ENCODE measurements around the gene CDCA7L.

CDCA7L gene, protein sequence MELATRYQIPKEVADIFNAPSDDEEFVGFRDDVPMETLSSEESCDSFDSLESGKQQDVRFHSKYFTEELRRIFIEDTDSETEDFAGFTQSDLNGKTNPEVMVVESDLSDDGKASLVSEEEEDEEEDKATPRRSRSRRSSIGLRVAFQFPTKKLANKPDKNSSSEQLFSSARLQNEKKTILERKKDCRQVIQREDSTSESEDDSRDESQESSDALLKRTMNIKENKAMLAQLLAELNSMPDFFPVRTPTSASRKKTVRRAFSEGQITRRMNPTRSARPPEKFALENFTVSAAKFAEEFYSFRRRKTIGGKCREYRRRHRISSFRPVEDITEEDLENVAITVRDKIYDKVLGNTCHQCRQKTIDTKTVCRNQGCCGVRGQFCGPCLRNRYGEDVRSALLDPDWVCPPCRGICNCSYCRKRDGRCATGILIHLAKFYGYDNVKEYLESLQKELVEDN
- long read RNA-seq, donor 1, partial matches to known transcripts = 34 of 43 reads
- long read RNA-seq, donor 1, other reads (novel, unspliced or antisense) = 5 of 43 reads
- long read RNA-seq, donor 2, partial matches to known transcripts = 0 of 3 reads
- long read RNA-seq, donor 2, other reads (novel, unspliced or antisense) = 0 of 3 reads
- long read RNA-seq, donor 3, partial matches to known transcripts = 0 of 3 reads
- long read RNA-seq, donor 3, other reads (novel, unspliced or antisense) = 0 of 3 reads
- long read RNA-seq, donor 4, partial matches to known transcripts = 0 of 6 reads
- long read RNA-seq, donor 4, other reads (novel, unspliced or antisense) = 0 of 6 reads
- long read RNA-seq, donor 5, partial matches to known transcripts = 0 of 15 reads
- long read RNA-seq, donor 5, other reads (novel, unspliced or antisense) = 9 of 15 reads
- long read RNA-seq, donor 6, partial matches to known transcripts = 0 of 4 reads
- long read RNA-seq, donor 6, other reads (novel, unspliced or antisense) = 0 of 4 reads
- long read RNA-seq, donor 7, transcript CDCA7L-203 (10 exons, 3,066 nt) = major isoform, 8 of 20 reads
- long read RNA-seq, donor 7, partial matches to known transcripts = 0 of 20 reads
- long read RNA-seq, donor 7, other reads (novel, unspliced or antisense) = 8 of 20 reads
- long read RNA-seq, donor 8, partial matches to known transcripts = 0 of 10 reads
- long read RNA-seq, donor 8, other reads (novel, unspliced or antisense) = 6 of 10 reads

DNA sequence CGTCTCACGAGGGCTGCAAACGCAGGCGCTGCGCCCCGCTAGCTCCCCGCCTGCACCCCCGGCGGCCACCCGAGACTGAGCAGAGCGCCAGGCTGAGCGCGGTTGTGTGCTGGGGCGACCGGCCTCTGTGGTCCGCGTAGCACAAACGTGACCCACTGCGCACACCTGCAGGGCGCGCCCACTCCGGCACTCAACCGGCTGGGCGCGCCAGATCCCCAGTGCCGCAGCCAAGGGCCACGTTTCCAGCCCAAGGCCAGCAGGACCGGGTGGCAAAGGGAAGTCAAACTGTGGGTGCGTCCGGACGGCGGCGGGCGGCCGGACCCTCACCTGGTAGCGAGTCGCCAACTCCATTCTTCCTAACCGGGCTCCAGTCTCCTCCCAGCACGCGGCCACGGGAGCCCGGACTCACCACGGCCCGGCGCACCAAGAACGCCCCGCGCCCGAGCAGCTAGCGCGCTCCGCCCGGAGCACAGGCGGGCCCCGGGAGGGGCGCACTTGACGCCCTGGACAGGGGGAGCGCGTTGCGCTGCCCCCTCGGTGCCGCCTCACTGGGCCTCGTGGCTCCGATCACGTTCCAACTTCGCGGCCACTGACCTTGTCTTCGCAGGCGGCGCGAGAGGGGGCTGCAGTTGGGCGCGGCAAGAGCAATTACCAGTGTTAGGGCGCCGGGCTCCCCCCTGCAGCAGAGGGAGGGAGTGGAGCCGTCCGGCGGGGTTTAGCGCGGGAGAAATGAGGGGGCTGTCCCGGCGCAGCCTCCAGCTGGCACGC, at the start of gene CDCA7L:
Gene CDCA7L, minus strand, starts transcription at position 446 of the 768 bp plus-strand sequence. Its CDS starts 95 bp downstream, at position 351.
- peak; percentile 98 for DNase-seq

DNA sequence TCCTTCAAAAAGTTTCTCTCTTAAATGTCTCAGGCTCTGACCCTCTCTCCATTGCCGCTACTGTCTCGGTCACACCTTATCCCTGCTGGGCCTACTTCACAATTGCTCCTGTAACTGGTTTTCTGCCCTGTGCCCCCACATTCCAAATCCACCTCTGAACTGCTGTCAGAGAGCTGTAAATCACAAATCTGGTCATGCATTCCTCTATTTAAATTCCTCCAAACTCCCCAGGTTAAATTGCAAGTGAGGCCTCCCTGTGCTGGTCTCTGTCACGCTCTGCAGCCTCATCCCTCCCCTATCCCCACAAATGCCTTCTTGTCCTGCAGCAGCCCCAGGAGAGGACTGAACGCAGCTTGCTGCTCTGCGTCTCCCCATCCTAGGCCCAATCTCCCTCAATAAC, 40.4 kb upstream of the CDCA7L start:
- peak; percentile 39 for DNase-seq

DNA sequence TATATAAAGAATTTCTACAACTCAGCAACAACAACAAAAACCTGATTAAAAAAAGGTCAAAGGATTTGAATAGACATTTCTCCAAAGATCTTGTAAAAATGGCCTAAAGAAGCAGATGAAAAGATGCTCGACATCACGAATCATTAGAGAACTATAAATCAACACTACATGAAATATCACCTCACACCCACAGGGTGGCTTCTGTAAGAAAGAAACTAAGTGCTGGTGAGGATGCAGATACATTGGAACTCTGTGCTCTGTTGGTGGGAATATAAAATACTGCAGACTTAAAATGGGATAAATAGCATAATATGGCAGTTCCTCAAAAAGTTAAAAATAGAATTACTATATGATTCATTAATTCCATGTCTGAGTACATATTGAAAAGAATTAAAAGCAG, 38.3 kb upstream of the CDCA7L start:
- DNase-seq = no peak

DNA sequence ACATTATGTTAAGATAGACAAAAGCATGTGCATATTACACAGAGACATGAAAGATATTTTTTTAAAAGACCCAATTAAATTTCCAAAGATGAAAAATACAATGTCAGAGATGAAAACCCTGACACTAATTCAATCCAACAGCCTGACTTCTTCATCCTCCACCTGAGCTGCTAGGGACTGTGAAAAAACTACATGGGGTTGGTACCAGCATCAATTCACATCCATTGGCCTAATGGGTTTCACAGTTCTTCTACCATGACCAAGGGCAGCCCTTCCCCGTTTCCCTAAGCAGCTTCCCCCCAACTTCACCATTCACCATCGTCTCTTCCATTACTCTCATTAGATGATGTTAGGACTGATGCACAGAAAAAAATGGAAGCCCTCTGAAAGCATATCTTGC, 37.4 kb upstream of the CDCA7L start:
- no peak for DNase-seq

DNA sequence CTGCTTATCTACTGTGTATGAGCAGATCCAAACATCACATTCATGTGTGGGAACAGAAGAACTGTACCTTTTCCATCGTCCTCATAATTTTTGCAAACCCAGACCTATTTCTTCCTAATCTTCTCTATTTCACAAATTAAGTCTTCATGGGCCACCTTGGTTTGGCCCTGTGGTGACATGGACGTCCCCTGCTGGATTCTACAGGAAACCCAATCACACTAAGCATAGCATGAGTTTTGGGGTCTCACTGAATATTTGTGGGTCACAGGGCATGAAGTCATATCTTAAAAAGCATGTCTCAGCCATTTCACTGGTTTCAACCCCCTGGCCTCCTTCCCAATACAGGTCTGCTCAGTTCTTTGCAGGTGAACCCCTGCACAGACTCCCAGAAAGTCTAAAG, 35.8 kb upstream of the CDCA7L start:
- no peak for DNase-seq

DNA sequence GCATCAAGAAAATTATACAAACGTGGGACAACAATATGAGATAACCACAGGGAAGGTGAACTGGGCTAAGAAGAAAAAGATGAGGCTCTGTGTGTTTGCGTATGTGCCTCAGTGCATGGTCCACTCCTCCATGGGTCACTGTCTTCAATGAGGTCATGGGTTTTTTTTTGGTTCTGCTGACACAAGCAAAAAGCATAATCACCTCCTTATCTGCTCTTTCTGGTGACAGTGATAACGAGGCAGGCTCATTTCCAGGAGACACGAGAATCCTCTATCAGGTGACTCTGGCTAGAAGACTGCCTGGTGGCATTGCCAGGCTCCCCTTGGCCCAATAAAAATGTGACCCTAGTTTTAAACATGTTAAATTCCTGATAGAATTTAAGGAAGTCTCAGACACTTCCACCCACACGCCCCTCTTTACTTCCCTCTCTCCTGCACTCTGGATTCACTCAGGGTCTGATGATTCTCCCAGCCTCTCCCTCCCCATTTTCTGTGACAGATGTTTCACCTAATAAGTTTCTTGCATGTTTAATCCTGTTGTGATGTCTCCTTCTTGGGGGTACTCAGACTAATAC, 35.3 kb upstream of the CDCA7L start:
- DNase-seq = no peak

DNA sequence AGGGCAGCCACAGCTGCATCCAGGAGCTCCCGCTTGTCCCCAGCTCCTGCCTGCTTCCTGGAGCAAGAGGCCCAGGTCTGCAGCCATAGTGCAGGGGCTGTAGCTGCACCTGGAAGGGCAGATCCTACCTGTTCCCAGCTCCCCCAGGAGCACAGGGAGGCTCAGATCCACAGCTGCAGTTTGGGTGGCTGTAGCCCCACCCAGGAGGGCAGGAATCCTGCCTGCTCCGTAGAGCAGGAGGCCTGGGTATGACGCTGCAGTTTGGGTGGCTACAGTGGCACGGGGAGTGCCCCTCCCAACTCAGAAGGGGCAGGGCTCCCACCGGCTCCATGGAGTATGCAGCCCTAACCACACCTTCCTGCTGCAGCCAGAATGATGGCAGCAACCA, 26.7 kb upstream of the CDCA7L start:
- DNase-seq = no peak

DNA sequence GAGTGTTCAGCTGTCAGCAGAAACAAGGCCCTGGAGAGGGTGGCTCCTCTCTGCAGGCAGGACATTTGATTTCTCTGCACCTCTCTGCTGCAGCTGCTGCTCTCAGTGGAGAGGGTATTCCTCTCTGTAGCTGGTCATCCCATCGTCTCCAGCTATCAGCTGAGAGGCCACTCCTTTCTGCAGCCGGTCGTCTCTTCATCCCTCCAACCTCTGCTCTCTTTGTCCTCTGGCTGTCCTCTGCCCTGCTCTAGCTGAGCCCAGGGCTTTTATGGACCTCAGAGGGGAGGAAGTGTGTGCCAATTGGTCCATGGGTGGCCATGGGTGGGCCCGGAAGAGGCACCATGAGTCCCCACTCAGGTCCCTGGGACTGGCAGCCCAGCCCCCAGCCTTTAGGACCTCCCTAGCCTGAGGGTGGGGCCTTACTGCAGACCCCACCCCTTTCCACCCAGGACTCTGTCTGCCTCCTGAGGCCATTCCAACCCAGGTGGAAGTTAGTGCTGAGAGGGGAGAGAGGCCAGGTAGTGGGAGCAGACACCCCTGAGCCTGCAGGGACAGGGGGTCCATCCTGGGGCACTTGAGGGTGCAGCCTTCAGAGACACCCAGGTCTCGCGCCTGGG, 26.2 kb upstream of the CDCA7L start:
- DNase-seq = no peak

DNA sequence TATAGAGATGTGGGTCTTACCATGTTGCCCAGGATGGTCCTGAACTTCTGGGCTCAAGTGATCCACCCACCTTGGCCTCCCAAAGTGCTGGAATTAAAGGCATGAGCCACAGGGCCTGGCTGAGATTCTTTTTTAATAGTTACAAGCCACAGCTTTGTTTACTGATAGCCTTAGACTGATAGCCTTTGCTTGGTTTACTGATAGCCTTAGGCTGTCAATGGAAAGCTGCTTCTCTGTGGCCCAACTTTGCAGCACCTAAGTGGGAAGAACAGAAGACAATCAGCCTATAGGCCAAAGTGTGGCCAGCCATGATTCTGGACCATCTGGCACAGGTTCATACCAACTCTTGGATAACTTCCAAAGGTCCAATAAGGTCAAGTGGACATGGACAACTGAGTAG, 24.1 kb upstream of the CDCA7L start:
- DNase-seq = no peak

DNA sequence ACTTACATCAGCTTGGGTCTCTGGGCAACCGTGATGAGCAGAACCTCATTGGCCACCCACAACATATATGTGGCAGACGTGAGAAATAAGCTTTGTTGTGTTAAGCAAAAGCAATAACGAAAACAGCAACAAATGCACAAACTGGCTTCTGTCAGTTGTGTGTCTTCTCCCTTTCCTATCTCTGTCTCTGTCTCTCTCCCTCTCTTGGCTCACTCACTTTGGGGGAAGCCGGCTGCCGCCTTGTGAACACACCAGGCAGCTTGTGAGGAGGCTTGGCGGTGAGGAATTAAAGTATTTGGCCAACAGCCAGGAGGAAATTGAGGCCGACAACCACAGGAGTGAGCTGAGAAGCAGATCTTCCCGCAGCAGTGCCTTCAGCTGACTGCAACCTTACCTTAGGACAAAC, 21.9 kb upstream of the CDCA7L start:
- DNase-seq = no peak

DNA sequence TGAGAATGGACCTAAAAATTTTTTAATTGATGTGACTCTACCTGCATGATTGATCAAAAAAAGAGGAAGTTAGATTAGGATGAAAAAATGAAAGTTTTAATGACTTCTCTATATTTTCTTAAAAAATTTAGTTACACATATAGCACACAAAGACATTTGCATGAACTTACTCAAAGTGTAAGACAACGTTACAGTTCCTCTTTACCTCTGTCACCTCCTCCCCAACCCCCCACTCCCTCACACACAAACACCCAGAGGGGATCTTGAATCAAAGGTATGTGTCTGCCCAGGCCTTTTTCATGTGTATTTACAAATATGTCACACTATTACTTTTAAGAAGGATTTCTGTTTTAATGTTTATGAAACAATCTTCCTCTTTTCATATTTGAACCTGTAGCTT, 20.6 kb upstream of the CDCA7L start:
- no peak for DNase-seq

DNA sequence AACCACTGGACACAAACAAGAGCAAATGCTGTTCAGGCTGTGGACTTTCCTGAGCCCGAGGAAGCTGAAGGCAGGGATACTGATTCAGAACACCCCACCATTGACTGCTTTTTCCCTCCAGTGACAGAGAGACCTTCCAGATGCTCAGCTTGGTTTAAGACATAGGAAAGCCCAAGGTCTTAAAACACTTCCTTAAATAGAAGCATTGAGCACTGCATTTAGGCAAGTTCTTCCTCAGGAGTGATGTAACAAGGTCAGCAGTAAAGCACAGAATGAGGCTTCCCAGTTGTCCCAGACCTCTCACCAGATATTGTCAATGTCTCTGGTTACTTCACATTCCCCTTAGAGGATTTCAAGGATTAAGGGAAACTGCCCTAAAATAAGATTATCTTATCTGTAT, 19.6 kb upstream of the CDCA7L start:
- DNase-seq = no peak

DNA sequence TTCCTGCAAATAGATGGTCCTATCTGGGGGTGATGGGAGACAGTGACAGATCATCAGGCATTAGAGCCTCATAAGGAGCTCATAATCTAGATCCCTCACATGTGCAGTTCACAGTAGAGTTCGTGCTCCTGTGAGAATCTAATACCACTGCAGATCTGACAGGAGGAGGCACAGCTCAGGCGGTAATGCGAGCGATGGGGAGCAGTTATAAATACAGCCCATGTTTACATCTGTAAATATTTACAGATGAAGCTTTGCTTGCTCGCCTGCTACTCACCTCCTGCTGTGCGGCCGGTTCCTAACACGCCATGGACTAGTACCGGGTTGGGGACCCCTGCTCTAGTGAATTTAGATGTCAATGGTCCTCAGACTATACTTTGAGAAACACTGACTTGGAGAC, 17.0 kb upstream of the CDCA7L start:
- DNase-seq = no peak

DNA sequence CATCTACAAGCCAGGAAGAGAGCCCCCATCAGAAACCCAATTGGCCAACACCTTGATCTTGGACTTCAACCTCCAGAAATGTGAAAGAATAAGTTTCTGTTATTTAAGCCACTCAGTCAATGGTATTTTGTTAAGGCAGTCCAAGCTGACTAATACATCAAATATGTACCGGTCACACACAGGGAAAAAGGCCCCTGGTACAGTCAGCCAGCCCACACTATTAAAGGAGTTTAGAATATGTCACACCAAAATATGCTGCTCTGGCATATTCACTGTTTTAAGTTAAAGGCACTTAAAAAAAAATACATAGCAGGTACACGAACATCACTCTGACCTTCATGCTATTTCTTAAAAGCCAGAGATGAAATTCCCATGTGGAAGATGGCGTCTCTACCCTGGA, 15.2 kb upstream of the CDCA7L start:
- no peak for DNase-seq

DNA sequence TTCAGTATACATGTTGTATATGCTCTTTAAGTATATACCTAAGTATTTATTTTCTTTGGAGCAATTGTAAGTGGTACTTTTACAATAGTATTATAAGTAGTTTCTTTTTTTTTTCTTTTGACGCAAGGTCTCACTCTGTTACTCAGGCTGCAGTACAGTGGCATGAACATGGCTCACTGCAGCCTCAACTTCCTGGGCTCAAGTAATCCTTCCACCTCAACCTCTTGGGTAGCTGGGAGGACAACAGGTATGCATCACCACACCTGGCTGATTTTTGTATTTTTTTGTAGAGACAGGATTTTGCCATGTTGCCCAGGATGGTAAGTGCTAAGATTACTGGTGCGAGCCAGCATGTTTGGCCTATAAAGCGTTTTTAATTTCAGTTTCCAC, 13.7 kb upstream of the CDCA7L start:
- DNase-seq = no peak

DNA sequence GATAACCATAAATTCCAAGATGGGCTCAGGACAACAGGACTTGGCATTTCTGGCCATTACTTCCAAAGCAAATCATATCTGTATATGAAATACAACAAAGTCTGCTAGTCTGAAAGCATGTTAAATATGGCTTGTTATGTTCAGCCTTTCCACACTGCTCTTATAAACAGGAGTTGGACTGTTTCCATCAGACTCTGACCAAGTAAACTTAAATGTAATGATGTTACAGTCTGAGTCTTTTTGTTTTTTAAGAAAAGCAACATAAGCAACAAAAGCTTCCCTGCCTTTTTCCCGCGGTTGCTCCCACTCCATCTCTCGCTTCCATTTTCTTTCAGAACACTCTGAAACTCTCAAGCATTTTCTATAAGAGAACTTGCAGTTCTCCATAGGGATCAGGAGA, 8.1 kb upstream of the CDCA7L start:
- DNase-seq = no peak

DNA sequence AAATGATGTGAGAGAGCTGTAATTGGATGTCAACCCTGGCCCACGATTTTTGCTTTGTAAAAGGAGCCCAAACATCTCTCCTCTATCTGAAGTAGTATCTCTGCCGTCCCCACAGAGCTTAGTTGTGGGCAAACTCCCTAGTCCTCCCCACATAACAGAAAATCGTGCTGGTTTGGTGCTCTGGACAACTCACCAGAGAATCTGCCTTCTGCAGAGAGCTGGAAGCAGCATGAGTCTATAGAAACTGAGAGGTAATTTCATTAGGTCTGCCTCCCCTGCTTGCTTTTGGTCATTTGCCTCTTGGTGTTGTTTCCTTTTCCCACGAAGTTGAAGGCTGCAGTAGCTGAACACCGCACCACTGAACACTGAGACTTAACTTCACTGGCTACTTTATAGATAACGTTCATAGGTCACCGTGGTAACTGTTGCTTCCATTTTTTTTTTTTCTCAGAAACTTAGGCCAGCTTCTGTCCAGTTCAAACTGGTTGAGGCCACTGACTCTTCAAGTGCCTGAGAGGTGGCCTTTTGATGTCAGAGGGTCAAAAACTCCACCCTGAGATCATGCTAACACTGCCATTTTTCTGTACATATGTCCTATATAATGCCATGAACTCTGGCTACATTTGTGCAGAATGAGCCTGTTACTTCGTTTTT, 3.3 kb upstream of the CDCA7L start:
- no peak for DNase-seq

DNA sequence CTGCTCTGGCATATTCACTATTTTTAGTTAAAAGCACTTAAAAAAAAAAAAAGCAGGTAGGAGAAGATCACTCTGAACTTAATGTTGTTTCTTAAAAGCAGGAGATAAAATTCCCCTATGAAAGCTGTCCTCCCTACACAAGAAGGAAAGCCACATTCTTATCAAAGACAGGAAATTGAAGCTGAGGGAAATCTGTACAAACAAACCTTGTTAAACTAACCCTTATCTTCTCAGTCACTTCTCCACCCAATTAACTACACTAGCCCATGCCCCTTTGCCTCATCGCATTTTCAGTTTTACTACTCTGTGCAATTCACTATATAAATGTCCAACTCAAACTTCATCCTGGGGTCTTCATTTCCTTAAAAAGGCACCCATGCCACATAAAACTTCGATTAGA, 2.7 kb upstream of the CDCA7L start:
- no peak for DNase-seq

DNA sequence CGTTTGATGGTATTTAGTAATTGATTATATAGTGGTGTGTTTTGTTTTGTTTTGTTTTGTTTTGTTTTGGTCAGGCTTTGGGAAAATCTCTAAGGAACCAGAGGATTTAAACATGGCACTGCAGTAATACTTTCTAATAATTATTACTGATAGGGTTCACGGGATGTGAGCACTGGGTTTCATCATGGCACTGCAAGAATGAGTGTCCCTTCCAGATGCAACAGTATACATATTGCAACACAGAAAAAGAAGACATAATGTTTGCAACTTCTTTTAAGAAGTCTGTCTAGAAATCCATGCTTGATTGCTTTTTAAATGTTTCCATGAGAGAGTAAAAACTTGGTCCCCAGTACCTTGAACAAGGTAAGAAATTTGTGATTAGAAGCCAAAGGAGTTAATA, 2.2 kb upstream of the CDCA7L start:
- DNase-seq = no peak

DNA sequence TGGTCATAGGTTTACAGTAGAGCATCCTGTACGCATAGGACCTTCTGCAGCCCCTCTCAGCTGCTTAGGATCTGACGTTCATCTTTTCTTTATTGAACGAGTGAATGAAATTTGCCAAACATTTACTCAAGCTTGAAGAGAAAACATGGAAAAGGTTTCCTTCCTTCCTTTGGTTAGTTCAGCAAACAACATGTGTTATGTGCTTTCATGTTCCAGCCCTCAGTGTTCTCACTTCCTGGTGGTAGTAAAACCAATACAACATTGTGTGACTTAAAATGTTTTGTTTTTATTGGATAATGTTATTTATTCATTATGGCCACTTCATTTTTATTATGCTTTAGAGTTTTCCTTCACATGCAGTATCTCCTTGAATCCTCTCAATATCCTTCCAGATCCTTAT, 1.4 kb upstream of the CDCA7L start:
- no peak for DNase-seq

DNA sequence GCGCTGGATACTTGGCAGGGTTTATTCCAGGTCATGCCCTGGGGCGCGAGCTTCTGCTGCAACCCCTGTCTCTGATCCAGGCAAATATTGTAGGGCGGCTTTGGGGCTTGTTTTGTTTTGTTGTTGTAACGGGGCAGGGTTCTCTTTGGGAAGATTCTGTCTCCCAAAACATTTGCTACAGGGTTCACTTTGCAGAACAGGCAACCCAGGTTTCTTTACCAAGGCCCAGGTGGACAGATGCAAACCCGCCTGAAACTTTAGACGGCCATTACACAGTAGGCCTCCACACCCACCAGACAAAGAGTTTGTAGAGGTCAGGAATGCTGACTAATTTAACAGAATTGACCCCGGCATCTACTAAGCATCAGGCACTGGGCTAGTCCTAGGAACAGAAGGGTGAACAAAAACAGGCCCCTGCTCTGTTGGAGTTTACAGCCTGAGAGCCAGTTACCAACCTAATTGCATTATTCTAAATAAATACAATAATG, 567 bp upstream of the CDCA7L start:
- no peak for DNase-seq
